Calu3 (cell line): ENCODE results near the gene CELF5. TPM values are rescaled to one million over a fixed set of nuclear protein-coding genes. Genes with fewer than 3 reads are reported as not detected.

ENCODE experiments used
- BruUV-seq: library from RNA; stranded (reverse); fragments of 400-500 nt; replicated peaks from 2 replicates; lab custom pipeline; 2021; lab: Mats Ljungman, UMichigan
- CTCF ChIA-PET: fragments of 300-600 bp; sonication (Branson Sonifier 250); formaldehyde crosslinking; loops from one replicate; lab custom pipeline; 2022; ENCODE audit warnings: antibody characterized with exemption; lab: Charles Lee
- DNase-seq: peaks from one replicate; pipeline ENCODE4 v3.0.0; 2022
- H3K27ac Mint-ChIP-seq: one replicate; pipeline ENCODE4 v1.8.0; 2022; ENCODE audit warnings: mixed read lengths; ENCODE audit not compliant: unreplicated experiment
- H3K27me3 Mint-ChIP-seq: one replicate; pipeline ENCODE4 v1.8.0; 2022; ENCODE audit warnings: mixed read lengths; ENCODE audit not compliant: unreplicated experiment
- H3K36me3 Mint-ChIP-seq: one replicate; pipeline ENCODE4 v1.8.0; 2022; ENCODE audit warnings: mild to moderate bottlenecking, moderate library complexity, mixed read lengths; ENCODE audit not compliant: insufficient read depth, unreplicated experiment
- H3K4me1 Mint-ChIP-seq: one replicate; pipeline ENCODE4 v1.8.0; 2022; ENCODE audit warnings: mild to moderate bottlenecking, low read depth, mixed read lengths; ENCODE audit not compliant: unreplicated experiment
- H3K4me3 Mint-ChIP-seq: one replicate; pipeline ENCODE4 v1.8.0; 2022; ENCODE audit warnings: mild to moderate bottlenecking, low read depth, moderate library complexity, mixed read lengths; ENCODE audit not compliant: unreplicated experiment
- H3K9me3 Mint-ChIP-seq: one replicate; pipeline ENCODE4 v1.8.0; 2022; ENCODE audit warnings: low read depth, mixed read lengths; ENCODE audit not compliant: unreplicated experiment
- CTCF ChIP-seq: fragments of 200-600 bp; IDR thresholded peaks from one replicate; pipeline ENCODE4 v1.8.0; 2022; ENCODE audit warnings: antibody characterized with exemption; ENCODE audit not compliant: unreplicated experiment
- intact Hi-C: fragments of 100-400 bp; cut with micrococcal nuclease; formaldehyde crosslinking; loops from one replicate; pipeline ENCODE4 v1.10.0; 2022; ENCODE audit not compliant: unreplicated experiment
- total RNA-seq: library from RNA; stranded (reverse); gene quantifications from 2 replicates; pipeline ENCODE4 v1.2.3, GENCODE V29; 2022

Gene CELF5
- total RNA-seq, 1 experiment from 2014 or later = 0.40 TPM

DNA sequence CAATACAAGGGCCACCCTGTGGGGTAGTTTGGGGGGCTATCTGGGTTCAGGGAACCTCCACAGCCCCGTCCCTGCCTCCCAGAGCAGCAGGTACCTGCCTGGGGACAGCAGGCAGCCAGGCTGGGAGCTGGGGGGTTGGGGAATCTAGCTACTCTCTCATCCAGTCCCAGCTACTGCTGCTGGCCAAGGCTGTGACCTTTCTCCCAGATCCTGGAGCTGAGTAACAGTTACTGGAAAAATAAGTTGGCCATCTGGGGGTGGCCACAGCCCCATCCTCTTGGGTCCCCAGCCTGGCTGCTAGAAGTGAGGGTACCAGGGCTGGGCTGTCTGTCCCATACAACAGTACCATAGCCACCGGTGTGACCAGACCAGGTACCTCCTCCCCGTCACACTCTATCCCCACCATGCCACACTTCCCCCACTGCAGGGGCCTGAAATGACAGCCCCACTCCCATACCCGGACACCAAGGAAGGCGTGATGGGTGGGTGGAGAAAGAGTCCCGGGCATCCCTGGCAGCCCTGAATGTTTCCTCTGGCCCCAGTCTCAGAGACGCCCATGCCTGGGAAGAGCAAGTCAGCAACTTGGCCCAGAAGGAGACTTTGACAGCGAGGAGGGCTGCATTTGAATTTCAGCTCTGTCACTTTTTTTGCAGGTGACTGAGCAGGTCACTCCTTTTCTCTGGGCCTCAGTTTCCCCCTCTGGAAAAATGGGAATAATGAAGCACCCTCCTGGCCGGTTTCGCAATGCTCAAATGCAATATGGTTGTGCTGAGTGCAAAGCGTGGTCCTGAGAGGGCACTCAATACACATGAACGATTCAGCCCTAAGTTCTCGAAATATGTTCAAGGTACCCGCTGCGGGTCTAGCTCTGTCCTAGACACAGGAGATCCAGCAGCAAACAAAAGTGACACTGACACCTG lies 111.2 kb downstream of the CELF5 start:
- no peak overlapping the region for H3K4me3 Mint-ChIP-seq
- no peaks in the 10 kb centered on the region for H3K9me3 Mint-ChIP-seq
- TF ChIP-seq CTCF = no peak
- no peaks in the 10 kb centered on the region for H3K4me1 Mint-ChIP-seq
- no peak overlapping the region for H3K27ac Mint-ChIP-seq
- intact Hi-C loops = no loop called here
- no TSS peak for BruUV-seq
- DNase-seq = no peak
- peaks cover 3% of the 10 kb centered on the region for H3K36me3 Mint-ChIP-seq
- CTCF ChIA-PET = no interaction called here
- peaks cover 24% of the 10 kb centered on the region for H3K27me3 Mint-ChIP-seq

DNA sequence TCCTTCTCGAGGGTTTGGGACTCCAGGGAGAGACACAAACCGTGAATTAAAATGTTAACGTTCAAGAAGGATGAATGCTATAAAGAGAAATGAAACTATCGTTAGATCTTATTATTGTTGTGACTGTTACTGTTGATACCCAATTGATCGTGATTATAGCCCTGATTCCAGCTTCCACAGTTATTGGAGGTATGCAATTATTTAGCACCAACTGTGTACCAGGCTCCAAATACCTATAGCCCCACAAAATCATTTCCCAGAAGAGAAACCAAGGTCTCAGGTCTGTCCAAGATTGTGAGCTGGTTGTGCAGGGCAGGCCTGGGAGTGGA lies 111.9 kb downstream of the CELF5 start:
- H3K27ac Mint-ChIP-seq = no peak overlapping the region
- no peak overlapping the region for H3K4me3 Mint-ChIP-seq
- no peak for TF ChIP-seq CTCF
- no peaks in the 10 kb centered on the region for H3K4me1 Mint-ChIP-seq
- H3K36me3 Mint-ChIP-seq = peaks cover 3% of the 10 kb centered on the region
- intact Hi-C loops = no loop called here
- CTCF ChIA-PET = no interaction called here
- BruUV-seq = no TSS peak
- no peaks in the 10 kb centered on the region for H3K9me3 Mint-ChIP-seq
- no peak for DNase-seq
- H3K27me3 Mint-ChIP-seq = peaks cover 24% of the 10 kb centered on the region

GRCh38 chr19:3336680-3337523 lies 112.4 kb downstream of the CELF5 start:
- H3K4me3 Mint-ChIP-seq = peak overlapping the region; percentile 4
- CTCF ChIA-PET = no interaction called here
- H3K9me3 Mint-ChIP-seq = no peaks in the 10 kb centered on the region
- H3K36me3 Mint-ChIP-seq = peaks cover 3% of the 10 kb centered on the region
- H3K27me3 Mint-ChIP-seq = peaks cover 18% of the 10 kb centered on the region
- no peak for DNase-seq
- no TSS peak for BruUV-seq
- H3K4me1 Mint-ChIP-seq = no peaks in the 10 kb centered on the region
- TF ChIP-seq CTCF = no peak
- intact Hi-C loops = no loop called here
- H3K27ac Mint-ChIP-seq = no peak overlapping the region

DNA sequence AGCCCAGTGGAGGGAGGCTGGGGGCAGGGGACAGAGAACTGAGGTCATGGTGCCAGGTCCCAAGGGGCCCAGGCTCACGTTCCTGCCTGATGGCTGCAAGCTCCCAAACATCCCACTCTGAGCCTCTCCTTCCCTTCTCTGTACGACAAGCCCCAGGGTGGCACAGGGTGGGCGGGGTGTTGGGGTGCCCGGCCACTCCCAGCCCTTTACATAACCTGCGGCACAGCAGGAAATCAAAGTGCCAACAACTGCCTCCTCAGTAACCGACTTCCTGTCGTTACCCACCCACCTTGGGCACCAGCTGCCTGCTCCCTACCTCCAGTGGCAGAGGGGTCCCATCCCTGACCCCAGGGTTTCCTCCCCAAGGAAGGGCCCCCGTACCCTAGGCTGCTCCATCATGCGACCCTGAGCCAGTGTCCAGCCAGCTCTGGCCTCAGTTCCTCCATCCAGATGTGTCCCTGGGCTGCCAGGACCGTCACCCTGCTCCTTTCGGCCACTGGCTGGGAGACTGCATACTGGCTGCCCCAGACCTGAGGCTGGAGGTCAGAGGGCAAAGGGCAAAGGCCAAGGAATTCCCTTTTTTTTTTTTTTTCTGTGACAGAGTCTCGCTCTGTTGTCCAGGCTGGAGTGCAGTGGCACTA lies 114.2 kb downstream of the CELF5 start:
- intact Hi-C loops = no loop called here
- Mint-ChIP-seq H3K4me1 (no peaks in the 10 kb centered on the region), H3K36me3 (peaks cover 3% of the 10 kb centered on the region), H3K27ac (no peak overlapping the region), H3K9me3 (no peaks in the 10 kb centered on the region), H3K27me3 (peaks cover 2% of the 10 kb centered on the region), H3K4me3 (no peak overlapping the region)
- no TSS peak for BruUV-seq
- TF ChIP-seq CTCF = no peak
- peak; percentile 25 for DNase-seq
- CTCF ChIA-PET = interaction anchor here (0.6 kb wide), 2 partner anchors 145 to 206 kb away, joined by 3 read pairs; no protein-coding TSS in a partner anchor
